GM19238 (cell line): Measurements from ENCODE around the gene ZNF398.

Experiments used
- DNase-seq: peaks from one replicate; pipeline ENCODE4 v3.0.0; 2011; ENCODE audit warnings: low spot score; ENCODE audit not compliant: insufficient read length

The ZNF398 gene

DNA sequence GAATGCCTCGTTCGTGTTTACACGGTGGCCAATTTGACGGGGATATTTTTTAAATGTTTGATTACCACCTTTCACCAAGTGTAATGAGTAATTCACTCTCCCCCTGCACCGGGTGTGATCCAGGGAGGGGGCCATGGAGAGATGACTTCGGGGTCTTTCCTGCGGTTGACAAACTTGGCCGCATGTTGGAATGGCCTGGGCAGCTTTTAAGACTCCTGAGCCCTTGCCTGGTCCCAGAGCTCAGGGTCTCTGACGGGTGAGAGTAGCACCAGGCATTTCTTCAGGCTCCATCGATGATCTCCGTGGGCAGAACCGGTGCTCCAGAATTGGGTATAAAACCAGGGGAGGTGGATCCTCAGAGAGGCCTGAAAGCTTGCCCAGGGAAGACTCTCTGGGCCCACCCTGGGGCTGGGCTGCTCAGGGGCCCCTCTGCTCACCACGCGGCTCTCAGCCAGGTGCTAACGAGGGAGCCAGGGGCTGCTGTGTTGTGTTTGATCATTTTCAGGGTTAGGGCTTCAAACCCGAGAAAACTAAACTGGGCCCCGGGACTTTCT, 49.0 kb downstream of the ZNF398 start:
- peak; percentile 16 for DNase-seq

DNA sequence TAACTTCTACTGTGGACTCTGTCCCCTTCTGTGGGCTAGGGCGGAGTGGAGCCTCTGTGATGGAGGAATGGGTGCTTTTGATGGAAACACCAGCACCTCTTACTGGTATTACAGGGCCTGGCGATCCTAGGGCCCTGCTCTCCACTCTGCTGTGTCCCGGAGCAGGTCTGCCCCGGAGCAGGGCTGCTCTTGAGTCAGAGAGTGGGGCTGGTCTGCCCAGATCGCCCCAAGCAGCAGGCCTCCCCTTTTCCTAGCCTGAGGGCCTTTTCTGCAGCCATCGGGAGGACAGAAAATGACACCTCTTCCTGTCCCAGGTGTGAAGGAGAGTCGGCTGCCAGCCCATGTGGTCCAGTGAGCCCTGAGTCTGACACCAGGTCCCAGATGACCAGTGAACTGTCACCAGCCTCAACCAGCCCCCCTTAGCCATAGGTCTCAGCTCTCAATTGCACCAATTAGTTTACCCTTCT, 49.5 kb downstream of the ZNF398 start:
- peak; percentile 24 for DNase-seq

DNA sequence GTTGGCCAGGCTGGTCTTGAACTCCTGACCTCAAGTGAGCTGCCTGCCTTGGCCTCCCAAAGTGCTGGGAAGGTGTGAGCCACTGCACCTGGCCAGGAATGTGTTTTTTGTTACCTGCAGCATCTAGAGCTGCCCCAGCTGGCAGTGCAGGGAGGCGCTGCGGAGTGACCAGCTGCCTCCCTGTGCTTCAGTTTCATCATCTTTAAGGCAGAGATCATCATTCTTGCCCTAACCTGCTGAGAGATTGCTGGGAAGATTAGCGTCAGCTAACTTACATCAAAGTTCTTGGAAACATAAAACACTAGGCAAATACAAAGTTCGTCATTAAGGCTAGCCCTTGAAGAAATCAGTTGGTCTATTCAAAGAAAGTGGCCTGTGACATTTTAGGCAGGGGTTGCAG, 50.4 kb downstream of the ZNF398 start:
- no peak for DNase-seq

DNA sequence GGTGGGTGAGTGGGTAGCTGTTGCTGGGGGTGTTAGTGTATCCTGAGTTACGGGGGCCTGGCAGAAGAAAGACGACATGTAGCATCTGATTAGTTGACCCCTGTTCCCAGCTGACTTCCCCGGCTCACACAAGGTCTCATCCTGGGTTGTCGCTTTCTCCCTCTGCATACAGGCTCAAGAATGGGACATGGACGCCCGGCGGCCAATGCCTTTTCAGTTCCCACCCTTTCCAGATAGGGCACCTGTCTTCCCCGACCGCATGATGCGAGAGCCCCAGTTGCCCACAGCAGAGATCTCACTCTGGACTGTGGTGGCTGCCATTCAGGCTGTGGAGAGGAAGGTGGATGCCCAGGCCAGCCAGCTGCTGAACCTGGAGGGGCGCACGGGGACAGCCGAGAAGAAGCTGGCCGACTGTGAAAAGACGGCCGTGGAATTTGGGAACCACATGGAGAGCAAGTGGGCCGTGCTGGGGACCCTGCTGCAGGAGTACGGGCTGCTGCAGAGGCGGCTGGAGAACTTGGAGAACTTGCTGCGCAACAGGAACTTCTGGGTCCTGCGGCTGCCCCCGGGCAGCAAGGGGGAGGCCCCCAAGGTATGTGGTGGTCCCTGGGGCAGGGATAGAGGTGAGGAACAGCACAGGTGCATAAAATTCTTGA, 51.0 kb downstream of the ZNF398 start:
- DNase-seq = no peak

DNA sequence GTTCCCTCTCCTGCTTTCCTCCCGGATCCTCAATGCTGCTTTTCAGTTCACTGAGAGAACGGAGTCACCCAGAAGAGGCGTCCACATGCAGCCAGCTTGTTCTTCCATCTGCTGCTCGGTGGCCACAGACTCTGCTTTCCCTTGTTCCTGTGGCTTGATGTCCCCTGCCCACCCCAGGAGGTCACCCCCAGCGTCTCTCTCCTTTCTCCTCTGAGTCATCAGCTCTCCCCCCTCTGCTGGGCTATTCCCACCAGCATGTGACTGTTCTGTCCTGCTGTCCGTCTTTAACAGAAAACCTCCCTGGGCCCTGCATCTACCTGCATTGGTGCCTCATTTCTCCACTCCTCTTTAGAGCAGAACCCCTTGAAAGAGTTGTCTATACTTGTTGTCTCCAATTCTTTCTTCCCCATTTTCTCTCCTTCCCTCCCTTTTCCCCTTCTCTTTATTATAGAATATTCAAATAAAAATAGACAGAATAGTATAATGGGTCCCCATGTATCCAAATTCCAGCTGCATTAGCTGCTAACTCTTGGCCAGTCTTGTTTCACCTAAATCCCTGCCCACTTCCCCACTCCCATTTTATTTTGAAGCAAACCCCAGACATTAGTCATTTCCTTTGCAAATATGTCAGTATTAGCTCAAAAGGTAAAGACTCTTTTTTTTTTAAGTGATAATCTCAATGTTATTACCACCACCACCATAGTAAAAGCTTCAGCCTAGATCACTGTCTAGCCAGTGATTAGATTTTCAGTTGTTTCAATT, 52.2 kb downstream of the ZNF398 start:
- no peak for DNase-seq

DNA sequence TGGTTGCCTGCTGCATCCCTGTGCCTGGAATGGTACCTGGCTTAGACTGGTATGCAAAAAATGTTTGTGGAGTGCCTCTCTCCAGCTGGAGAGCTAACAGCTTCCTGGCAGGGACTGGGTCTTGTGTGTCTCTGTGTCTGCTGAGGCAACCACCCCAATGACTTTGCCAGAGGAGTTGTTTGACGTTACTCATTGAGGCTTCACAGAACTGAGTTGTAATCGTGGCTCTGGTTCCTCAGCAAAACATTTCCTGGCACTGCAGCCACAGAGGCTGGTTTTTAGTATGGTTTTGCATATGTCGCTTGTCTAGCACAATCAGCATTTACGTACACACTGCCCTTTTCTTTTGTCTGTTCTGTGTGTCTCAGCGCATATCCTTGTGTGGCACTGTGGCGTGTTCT, 55.6 kb downstream of the ZNF398 start:
- DNase-seq = no peak

DNA sequence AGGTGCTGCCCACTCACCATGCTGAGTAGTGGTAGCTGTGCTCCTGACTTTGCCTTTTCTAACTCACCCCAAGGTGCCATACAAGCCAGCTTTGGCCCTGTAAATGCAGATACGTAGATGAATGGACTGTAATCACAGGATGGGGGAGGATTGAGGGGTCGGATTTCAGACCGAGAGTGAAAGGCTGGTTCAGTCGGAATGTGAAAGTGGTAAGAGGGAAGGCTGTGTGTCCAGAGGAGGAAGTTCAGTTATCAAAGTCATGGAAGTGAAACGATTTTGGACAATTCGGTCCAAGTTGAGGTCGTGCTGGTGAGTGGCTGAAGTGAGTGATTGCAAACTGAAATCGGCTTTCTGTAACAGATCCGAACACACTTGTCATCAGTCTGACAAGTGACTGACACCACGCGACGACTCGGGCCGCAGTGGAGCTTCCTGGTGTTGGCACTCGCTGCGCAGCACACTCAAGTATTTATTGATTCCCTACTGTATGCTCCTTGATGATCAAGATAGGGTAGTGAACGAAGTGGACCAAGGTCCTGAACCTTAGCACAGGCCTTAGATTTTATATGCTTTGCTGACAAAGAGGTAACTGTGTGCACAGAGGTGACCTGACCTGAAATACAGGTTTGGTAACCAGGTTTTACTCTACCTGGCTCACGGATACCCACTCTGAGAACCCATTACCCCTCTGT, 58.6 kb downstream of the ZNF398 start:
- no peak for DNase-seq

DNA sequence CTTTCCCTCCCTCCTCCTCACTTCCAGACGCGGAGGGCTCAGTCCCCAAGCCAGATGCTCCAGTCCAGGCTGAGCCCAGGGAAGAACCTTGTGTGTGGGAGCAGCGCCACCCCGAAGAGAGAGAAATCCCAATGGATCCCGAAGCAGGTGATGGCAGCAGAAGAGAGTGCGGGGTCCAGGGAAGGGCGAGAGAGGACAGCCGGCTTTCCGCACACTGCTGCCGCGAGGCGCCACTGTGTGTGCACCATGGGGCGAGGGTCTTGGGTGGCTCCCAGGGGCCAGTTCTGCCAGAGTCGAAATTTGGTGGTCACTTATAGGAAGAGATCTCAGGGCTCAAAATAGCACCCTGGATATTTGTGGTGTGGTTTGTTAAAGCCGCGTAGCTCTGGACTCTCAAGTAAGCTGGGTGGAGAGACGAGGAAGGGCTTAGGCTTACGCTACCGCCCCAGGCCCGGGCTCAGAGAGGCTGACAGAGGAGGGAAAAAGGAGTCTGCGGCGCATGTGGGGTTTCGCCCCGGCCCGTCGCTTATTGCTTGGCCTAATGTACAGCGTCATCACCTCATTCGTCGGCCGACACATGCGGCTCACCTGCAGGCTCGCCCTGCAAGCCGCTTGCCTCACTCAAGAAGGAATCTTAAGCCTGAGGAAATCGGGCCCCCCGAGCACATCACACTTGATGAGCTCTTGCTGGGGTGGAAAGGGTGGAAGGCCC, 60.2 kb downstream of the ZNF398 start:
- DNase-seq = no peak

DNA sequence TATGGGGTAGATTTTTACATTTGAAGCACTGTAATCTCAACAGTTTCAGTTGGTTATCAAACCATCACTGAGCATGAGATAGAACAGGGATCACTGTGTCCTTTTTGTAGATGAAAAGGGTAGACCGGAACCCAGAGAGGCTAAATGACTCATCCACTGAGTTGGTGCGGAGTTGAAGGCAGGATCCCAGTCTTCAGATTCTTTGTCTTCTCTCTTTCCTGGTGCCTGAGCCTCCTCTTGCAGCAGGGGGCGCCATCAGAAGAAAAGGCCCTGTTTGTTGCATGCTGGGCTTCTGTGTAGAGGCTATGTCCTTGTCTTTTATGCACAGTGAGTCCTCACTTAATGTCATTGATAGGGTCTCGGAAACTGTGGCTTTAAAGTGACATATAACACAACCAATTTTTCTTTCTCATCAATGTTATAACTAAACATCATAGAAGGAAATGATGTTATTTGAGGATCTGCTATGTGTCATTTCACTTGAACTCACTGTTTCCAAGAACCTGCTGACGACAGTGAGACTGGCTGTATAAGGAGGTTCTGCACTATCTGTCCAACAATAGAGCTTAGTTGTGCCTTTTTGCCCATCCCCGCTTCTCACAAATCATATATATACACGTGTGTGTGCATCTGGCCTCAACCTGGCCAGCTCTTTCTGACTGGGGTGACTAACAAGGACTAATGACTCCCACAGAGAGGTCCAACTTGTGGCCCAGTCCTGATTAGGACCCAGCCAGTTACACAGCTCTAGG, 62.4 kb downstream of the ZNF398 start:
- DNase-seq = peak; percentile 33

DNA sequence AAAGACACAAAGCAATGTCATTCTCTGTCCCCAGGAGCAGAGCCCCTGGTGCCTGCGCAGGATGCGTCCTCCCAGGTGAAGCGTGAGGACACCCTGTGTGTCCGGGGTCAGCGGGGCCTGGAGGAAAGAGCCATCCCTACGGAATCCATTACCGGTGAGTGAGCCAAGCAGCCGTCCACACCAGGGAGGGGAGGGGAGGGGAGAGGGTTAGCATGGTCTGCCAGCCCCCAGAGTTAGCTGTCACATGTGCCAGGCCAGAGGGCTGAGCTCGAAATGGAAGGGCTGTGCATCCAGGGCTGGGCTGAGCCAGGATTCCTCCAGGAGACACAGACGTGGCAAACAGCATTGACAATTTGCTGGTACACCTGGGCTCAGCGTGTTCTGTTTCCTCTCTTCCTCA, 63.3 kb downstream of the ZNF398 start:
- DNase-seq = no peak

DNA sequence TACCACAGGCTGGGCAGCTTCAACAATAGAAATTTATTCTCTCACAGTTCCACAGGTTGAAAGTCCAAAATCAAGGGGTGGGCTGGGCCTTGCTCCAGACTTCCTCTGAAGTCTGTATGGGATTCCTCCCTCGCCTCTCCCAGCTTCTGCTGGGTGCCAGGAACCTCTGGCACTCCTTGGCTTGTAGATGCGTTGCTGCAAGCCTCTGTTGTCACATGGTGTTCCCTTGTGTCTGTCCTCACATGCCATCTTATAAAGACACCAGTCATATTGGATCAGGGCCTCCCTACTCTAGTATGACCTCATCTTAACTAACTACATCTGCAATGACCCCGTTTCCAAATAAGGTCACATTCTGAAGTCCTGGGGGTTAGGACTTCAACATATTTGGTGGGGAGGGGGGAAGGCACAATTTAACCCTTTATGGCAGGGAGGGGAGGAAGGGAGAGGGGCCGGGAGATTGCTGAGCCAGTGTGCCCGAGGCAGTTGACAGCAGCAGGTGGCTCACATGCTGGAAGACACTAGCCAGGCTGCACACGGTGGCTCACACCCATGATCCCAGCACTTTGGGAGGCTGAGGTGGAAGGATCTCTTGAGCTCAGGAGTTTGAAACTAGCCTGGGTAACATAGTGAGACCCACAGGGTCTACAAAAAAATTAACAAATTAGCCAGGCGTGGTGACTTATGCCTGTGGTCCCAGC, 66.9 kb downstream of the ZNF398 start:
- no peak for DNase-seq

DNA sequence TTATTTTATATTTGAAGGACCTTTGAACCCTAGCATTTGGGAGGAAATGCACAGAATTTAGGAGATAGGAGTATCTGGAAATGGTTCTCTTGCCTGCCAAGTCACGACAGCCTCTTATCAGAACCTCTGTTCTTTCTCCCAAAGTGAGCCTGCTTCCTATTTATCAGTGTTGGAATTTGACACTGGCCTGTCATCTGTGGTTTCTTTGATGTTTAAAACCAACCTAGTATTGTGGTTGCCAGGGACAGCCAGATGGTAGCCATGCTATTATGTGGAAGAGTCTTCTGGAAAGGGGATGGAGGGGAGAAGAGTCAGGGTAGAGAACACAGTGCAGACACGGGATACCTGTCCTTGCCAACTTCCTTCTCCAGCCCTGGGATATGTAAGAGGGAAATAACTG, 69.1 kb downstream of the ZNF398 start:
- DNase-seq = no peak

DNA sequence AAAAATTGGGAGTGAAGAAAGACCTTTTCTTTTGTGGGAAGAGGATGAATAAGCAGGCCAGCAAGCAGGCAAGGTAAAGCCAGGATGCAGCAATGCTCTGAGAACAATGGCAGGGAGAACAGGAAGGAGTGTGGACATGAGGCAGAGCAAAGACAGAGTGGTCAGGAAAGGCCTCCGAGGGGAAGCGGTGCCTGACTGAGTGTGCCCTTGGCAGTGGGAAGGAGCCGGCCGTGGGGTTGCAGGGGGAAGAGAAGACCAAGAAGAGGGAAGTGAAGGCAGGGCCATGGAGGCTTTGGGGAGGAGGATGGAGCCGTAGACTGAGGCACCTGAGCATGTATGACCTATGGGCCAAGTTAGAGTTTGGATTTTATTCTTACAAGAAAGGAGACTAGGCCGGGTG, 70.3 kb downstream of the ZNF398 start:
- DNase-seq = no peak

DNA sequence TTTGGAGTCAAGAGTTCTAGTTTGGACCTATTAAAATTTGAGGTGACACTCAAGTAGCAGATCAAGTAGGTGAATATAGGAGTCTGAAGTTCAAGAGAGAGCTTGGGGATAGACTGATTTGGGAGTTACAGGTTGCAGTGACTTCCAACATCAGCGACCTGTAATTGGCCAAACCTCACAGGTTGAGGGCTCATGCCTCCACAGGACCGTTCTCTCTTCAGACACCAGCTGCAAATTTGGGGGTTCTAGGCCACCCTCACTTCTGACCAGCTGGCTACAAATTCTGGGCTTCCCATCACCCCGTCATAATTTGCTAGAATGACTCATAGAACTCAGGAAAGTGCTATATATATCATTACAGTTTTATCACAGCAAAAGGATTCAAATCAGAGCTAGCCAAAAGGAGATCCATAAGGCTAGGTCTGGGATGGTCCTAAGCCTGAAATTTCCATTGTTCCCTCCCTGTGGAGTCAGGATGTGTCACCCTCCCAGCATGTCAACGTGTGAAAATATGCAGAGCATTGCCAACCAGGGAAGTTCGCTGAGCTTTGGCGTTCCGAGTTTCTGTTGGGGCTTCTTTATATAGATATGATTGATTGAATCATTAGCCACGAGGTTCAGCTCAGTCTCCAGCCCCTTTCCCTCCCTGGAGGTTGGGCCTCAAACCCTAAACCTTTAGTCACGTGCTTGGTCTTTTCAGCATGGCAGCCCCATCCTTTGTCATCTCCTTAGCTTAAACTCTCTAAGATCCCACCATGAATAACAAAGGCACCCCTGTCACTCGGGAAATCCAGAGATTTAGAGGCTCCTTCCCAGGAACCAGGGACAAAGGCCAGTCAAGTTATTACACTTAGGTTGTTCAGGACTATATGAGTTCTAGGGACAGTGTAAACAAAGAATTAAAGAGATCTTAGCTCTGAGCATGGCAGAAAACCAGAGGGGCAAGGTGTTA, 71.5 kb downstream of the ZNF398 start:
- DNase-seq = no peak

DNA sequence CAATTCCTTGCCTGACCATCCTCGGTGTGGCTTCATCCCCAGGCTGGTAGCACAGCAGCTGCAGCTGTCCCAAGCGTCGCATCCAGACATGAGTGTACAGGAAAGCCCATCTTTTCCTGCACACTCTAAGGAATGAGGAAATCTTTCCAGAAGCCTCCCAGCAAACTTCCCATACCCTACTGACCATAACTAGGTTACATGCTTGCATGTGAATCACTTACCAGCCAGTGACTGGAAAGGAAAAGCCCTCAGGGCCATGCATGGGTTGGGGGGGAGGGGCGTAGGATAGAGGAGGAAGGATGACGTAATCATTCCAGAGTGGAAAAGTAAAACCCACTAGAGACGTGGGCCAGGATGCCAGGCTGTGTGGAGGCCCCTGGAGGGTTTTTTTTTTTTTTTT, 73.3 kb downstream of the ZNF398 start:
- no peak for DNase-seq

DNA sequence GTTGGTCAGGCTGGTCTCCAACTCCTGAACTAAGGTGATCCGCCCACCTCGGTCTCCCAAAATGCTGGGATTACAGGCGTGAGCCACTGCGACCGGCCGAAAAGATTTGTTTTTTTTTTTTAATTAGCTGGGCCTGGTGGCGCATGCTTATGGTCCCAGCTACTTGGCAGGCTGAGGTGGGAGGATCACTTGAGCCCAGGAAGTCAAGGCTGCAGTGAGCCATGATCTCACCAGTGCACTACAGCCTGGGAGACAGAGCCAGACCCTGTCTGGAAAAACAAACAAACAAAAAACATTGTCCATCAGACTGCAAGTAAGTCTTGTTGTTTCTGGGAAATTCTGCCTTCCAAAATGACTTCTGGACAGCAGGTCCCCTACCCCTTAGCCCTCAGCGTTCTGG, 75.9 kb downstream of the ZNF398 start:
- no peak for DNase-seq

DNA sequence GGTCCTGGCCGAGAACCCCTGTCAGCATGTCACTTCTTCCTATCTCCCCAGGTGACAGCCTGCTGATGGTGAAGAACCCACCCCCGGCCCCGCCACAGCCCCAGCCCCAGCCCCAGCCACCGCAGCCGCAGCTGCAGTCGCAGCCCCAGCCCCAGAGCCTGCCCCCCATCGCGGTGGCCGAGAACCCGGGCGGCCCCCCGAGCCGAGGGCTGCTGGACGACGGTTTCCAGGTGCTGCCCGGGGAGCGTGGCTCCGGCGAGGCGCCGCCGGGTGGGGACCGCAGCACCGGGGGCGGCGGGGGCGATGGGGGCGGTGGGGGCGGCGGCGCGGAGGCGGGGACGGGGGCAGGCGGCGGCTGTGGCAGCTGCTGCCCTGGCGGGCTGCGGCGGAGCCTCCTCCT, 76.5 kb downstream of the ZNF398 start:
- no peak for DNase-seq

DNA sequence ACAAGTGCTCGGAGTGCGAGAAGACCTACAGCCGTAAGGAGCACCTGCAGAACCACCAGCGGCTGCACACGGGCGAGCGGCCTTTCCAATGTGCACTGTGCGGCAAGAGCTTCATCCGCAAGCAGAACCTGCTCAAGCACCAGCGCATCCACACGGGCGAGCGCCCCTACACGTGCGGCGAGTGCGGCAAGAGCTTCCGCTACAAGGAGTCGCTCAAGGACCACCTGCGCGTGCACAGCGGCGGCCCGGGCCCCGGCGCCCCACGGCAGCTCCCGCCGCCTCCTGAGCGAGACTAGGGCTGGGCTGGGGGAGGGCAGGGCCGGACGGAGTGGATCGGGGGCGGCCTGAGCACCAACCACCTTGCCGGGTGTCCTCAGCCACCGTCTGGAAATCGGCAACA, 77.1 kb downstream of the ZNF398 start:
- no peak for DNase-seq

DNA sequence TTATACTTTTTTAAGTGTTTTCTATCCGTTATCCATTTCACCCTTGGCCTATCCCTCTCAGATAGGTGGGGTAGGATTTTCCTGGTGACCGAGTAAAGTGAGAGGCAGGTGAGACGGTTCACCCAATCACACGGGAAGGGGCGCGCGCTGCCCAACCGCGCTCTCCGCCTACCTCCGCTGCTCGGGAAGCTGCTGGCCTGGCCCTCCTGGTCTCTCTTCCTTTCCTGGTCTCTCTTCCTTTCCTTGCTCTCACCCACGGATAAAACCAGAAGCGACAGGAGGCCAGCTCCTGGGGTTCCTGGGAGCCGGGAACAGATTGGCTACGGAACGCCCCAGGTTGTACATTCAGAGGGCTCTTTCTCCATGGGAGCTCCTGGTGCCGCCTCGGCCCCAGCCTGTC, 77.9 kb downstream of the ZNF398 start:
- DNase-seq = no peak
